Urothelium cell line (cell line): ENCODE measurements around the gene BICD2.
A peak's percentile ranks its signal among the peaks of the same experiment; 100 is the strongest.

Experiments used
- DNase-seq: peaks from one replicate; pipeline ENCODE4 v3.0.0; 2011; ENCODE audit warnings: low spot score, mixed read lengths
- FAIRE-seq: peaks from 2 replicates; lab custom pipeline; 2011; peaks lifted over from hg19 to GRCh38; lab: Jason Lieb, UNC

The BICD2 gene

GRCh38 chr9:92716557-92716956, 48.1 kb downstream of the BICD2 start:
- peak; percentile 70 for DNase-seq

DNA sequence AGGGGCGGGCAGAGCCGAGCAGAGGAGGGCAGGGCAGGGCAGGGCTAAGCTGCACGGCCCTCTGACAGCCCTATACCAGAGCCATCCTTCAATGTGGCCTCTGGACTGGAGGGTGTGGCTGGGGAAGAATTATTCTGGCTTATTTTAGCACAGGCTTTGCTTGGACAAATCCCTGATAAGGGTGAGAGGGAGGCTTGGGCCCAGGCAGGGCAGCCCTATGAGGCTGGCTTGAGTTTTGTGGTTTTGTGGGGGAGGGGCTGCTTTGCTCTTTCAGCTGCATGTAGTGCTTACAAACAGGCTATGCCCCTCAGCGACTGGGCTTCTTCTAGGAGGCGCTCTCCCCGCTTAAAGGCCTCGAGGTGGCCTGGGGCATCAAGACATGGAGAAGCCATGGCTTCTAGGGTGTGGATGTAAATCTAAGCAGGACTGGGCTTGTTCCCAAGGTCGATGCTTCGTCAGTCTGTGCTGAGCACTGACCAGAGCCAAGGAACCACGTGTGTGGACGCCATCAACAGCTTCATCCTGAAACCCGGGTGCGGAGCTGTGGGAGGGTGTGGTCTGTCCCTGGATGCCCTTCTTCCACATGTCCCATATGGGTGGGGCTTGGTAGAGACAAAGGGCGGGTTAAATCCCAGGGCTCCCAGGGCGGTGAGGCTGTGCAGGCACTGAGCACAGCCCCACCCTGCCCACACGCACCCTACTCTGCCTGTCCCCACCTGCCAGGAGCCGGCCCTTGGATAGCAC, 49.0 kb downstream of the BICD2 start:
- DNase-seq: no peak
- no peak for FAIRE-seq

More at GRCh38 chr9:92716557-92716956, 48.1 kb downstream of the BICD2 start:
- peak; percentile 44 for FAIRE-seq

DNA sequence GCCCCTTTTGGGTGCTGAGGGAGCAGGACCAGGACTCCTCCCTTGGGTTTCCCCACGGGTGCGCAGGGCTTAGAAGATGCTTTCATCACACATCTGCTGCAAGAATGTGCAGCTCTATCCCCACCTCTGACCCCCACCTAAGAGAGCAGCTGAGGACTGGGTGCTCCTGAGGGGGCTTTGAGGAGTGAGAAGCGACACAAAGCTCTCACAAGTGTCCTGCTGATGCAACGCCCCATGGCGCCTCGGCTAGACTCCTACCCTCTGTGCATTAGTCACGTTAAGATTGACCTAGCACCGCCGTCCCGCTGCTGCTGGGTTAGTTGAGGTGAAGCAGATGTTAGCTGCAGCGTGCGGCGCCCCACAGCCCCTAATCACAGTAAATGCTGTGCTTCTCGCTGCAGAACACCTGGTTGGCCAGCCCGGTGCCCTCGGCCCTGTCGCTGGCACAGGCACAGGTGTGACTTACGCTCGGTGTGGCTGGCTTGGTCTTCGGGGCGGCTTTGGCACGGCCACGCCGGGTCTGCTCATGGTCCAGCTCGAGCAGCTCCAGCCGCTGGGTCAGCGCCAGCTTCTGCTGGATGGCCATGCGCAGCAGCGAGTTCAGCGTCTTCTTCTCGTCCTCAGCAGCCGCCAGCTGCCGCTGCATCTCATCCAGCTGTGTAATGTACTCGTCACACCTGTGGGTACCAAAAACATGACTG, 49.7 kb downstream of the BICD2 start:
- DNase-seq: no peak
- FAIRE-seq: peak; percentile 9

DNA sequence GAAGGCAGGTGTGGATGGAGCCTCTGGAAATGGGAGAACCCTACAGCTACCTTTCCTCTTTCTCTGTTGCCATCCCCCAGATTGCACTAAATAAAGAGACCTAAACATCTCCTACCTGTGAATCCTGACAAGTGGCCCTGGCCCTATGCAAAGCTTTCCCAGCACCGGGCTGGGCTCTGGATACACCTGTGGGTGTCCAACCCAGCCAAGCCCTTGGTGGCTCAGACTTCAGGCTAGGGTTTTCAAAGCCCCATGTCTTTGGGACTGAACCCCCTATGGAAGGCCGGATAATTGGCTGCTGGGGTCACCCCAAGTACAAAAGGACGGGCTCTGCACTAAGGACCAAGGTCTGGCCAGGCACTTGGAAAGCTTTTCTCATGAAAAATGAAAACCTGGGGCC, 50.6 kb downstream of the BICD2 start:
- DNase-seq (no peak), FAIRE-seq (no peak)

GRCh38 chr9:92713528-92713927, 51.1 kb downstream of the BICD2 start:
- DNase-seq (no peak), FAIRE-seq (no peak)

GRCh38 chr9:92712767-92713166, 51.9 kb downstream of the BICD2 start:
- DNase-seq: no peak
- FAIRE-seq: no peak

DNA sequence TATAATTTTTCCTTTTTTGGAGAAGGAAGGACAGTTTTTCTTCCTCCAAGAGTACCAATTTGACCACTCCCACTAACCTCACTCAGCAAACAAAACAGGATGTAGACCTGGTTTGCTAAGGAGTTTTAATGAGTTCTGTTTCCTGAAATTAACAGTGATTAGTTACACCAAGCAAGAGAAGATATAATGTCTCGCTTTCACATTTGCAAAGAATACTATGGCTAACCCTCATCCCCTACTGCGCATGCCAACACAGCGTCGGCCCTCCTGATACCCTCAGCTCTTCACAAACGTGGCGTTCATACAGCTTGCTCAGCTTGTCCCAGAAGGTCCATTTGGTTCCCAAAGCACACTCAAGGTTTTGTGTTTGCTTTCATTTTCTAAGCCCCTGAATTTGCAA, 52.8 kb downstream of the BICD2 start:
- FAIRE-seq: no peak
- DNase-seq: no peak

GRCh38 chr9:92711146-92711545, 53.5 kb downstream of the BICD2 start:
- FAIRE-seq: no peak
- DNase-seq: no peak

DNA sequence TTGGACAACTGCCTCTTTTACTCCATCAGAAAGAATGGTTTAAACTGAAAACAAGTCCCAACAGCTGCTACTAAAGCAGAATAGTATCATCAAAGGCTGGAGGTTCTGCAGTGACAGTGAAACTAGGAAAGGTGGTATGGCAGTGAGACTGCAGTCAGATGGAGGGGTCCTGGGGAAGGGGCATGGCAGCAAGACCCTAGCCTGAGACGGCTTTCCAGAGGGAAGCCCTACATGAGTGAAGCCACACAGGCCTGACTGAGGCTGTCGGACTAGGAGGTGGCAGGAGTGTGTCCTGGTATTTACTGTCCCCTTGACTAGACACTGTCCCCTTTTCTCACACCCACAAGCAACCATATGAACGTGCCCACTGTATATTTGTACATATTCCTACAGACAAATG, 54.3 kb downstream of the BICD2 start:
- FAIRE-seq (no peak), DNase-seq (no peak)

- FAIRE-seq: no peak
These were observed 54.7 kb downstream of the BICD2 start for GRCh38 chr9:92709954-92710353.

GRCh38 chr9:92709240-92709639, 55.4 kb downstream of the BICD2 start:
- FAIRE-seq: no peak

More at GRCh38 chr9:92709954-92710353, 54.7 kb downstream of the BICD2 start:
- peak; percentile 1 for DNase-seq

GRCh38 chr9:92707530-92707929, 57.1 kb downstream of the BICD2 start:
- DNase-seq: no peak
- FAIRE-seq: no peak

More at GRCh38 chr9:92709240-92709639, 55.4 kb downstream of the BICD2 start:
- no peak for DNase-seq

- no peak for DNase-seq
- FAIRE-seq: no peak
These were observed 58.3 kb downstream of the BICD2 start for GRCh38 chr9:92706218-92706940.

DNA sequence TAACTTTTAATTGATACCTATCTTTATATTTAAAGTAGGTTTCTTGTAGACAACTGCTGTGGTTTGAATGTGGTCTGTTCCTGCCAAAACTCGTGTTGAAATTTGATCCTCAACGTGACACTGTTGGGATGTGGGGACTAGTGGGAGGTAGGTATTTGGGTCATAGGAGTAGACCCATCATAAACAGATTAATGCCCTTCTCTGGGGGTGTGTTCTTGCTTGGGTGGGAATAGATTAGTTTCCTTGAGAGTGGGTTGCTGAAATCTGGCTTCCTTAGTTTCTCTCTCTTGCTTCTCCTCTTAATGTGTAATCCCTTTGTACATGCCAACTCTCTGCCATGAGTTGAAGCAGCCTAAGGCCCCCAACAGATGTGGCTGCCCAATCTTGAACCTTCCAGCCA, 60.1 kb downstream of the BICD2 start:
- FAIRE-seq: no peak

DNA sequence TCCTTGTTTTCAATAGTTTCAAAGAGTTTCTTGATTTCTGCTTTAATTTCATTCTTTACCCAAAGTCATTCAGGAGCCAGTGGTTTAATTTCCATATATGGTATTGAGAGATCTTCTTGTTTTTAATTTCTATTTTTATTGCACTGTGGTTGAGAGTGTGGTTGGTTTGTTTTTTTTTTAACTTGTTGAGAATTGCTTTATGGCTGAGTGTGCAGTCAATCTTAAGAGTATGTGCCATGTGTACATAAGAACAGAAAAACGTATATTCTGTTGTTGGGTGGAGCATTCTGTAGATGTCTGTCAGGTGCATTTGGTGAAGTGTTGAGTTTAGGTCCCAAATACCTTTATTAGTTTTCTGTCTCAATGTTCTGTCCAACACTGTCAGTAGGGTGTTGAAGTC, 68.0 kb downstream of the BICD2 start:
- no peak for DNase-seq
- FAIRE-seq: no peak

More for the DNA sequence above, 60.1 kb downstream of the BICD2 start:
- no peak for DNase-seq

DNA sequence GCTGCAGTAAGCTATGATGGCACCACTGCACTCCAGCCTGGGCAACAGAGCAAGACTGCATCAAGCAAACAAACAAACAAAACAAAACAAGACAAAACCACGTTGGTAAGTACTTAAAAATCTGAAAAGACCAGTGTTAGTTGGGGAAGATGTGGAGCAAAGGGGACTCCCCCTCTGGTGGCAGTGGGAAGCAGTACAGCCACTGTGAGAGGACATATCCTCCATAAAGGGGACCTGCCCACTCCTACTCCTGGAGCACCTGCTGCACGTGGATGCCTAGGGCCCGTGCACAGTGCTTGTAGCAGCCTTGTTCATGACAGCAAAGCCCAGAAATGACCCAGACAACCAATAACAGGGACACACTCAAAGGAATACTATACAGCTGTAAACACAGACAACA, 77.7 kb downstream of the BICD2 start:
- peak; percentile 29 for DNase-seq
- FAIRE-seq: no peak

GRCh38 chr9:92685022-92685421, 79.6 kb downstream of the BICD2 start:
- no peak for DNase-seq
- FAIRE-seq: no peak

DNA sequence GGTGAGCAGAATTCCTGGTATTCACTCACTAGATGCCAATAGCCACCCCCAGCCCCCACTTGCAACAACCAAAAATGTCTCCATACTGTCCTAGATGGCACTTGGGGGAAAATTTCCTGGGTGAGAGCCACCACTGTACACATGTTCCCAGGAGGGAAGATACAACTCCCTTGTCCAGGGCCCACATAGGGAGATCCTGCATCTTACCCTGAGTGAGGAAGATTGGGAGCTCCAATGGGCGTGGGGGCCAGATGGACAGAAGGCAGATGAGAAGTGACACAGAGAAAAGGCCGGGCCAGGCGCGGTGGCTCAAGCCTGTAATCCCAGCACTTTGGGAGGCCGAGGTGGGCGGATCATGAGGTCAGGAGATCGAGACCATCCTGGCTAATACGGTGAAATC, 82.4 kb downstream of the BICD2 start:
- DNase-seq (no peak), FAIRE-seq (no peak)

- FAIRE-seq (no peak), DNase-seq (no peak)
These were observed 84.2 kb downstream of the BICD2 start for GRCh38 chr9:92680166-92681119.

GRCh38 chr9:92679413-92680165, 85.0 kb downstream of the BICD2 start:
- DNase-seq (no peak), FAIRE-seq (no peak)
